Measurements from ENCODE around the gene IL1R1. TPM values are rescaled to one million over a fixed set of nuclear protein-coding genes. Genes with fewer than 3 reads are reported as not detected.
A peak's percentile ranks its signal among the peaks of the same experiment; 100 is the strongest.

IL1R1 gene
- polyA plus RNA-seq, 3 donors, result 1.8 to 2.7 (median 2.6) TPM

DNA sequence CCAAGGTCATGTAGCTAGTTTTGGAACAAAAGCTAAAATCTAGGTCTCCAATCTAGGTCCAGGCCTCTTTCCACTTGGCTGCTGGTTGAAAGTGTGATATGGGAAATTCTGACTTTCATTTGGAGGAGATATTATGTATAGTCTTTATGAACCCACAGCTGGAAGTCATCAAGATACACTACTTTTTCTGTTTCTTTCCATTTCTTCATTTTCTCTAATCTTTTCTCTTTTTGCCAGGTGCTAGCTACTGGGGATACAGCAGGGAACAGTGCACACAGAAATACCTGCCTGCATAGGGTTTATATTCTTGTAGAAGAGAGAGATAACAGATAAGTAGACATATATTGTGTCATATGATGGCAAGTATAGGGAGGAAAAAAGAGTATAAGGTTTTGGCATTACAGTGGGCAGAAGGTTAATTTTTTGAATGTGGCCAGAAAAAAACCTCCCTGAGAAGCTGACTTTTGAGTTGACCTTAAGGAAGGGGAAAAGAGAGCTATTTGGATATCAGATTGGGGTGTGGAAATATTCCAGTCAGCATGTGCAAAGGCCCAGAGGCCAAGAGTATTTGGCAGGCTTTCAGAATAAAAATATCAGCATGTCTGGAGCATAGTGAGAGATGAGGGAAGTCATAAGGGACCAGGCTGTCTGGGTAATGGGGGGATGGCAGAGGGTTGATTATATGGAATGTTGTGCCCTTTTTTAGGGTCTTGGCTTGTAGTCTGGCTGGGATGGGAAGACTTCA lies 15.6 kb downstream of the IL1R1 start:
- Mint-ChIP-seq H3K27me3 (ENCODE audit: low read depth in 3 of 3) (no peaks in the 10 kb centered on the region), H3K36me3 (peaks cover 25 to 27% of the 10 kb centered on the region in 2 donors), H3K4me3 (no peak overlapping the region), H3K9me3 (peaks cover 4 to 13% (median 6%) of the 10 kb centered on the region in 7 donors), H3K27ac (no peak overlapping the region), H3K4me1 (peaks cover 24% of the 10 kb centered on the region)
- no peak overlapping the region for H3K27ac ChIP-seq (ENCODE audit: low read depth in 1 of 2, low read length in 2 of 2)
- H3K9me3 ChIP-seq (replicated peaks in 1 of 2; ENCODE audit: control insufficient read depth in 1 of 2, insufficient read depth in 1 of 2, low read length in 2 of 2), result no peaks in the 10 kb centered on the region
- no peak overlapping the region for H3K4me3 ChIP-seq (replicated peaks in 1 of 3; ENCODE audit: low read depth in 2 of 3, low read length in 3 of 3)
- no peak overlapping the region for H3K9ac ChIP-seq (ENCODE audit: insufficient read depth, low read length, poor library complexity, severe bottlenecking)
- intact Hi-C loops (cut with micrococcal nuclease), result no loop called here
- H3K36me3 ChIP-seq (replicated peaks in 1 of 2; ENCODE audit: control insufficient read depth in 1 of 2, insufficient read depth in 2 of 2, low read length in 2 of 2), result no peaks in the 10 kb centered on the region
- no peaks in the 10 kb centered on the region for H3K27me3 ChIP-seq (ENCODE audit: control insufficient read depth in 2 of 2, insufficient read depth in 2 of 2, low read length in 2 of 2)
- DNase-seq, result no peak
- TF ChIP-seq, protein P1, sequence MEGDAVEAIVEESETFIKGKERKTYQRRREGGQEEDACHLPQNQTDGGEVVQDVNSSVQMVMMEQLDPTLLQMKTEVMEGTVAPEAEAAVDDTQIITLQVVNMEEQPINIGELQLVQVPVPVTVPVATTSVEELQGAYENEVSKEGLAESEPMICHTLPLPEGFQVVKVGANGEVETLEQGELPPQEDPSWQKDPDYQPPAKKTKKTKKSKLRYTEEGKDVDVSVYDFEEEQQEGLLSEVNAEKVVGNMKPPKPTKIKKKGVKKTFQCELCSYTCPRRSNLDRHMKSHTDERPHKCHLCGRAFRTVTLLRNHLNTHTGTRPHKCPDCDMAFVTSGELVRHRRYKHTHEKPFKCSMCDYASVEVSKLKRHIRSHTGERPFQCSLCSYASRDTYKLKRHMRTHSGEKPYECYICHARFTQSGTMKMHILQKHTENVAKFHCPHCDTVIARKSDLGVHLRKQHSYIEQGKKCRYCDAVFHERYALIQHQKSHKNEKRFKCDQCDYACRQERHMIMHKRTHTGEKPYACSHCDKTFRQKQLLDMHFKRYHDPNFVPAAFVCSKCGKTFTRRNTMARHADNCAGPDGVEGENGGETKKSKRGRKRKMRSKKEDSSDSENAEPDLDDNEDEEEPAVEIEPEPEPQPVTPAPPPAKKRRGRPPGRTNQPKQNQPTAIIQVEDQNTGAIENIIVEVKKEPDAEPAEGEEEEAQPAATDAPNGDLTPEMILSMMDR (IDR thresholded peaks at IDR 0.05), result no peak
- no peaks in the 10 kb centered on the region for H4K20me1 ChIP-seq (ENCODE audit: insufficient read depth, low read length)
- H3K4me2 ChIP-seq (replicated peaks; ENCODE audit: extremely low read depth, low read length, poor library complexity, severe bottlenecking), result no peak overlapping the region
- no peak overlapping the region for H2AFZ ChIP-seq (ENCODE audit: insufficient read depth, low read depth, low read length, poor library complexity, severe bottlenecking)
- peaks cover 15 to 17% of the 10 kb centered on the region in 2 donors for H3K4me1 ChIP-seq (ENCODE audit: control insufficient read depth in 1 of 2, insufficient read depth in 2 of 2, low read length in 2 of 2)
- H3K79me2 ChIP-seq (ENCODE audit: insufficient read depth, low read length), result no peaks in the 10 kb centered on the region

DNA sequence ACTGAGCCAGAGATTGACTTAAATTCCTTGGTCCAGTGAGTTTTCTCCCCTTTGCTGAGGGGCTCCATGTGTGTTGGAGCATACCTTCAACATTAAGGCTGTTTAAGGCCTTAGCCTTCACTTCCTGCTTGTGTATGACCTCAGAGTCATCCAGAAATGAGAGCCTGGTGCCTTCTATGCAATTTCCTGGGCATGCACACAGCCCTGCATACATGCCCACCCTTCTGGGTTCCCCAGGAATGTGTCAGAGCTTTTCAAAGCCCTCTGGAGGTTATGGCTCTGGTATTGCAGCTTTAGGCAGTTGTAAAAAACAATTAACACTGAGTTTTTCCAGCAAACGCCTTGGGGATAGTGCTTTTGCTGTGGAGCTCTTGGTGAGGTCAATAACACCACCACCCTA lies 16.7 kb downstream of the IL1R1 start:
- no peaks in the 10 kb centered on the region for H3K27me3 Mint-ChIP-seq (ENCODE audit: low read depth in 3 of 3)

More for the DNA sequence above, 16.7 kb downstream of the IL1R1 start:
- Mint-ChIP-seq H3K27ac (no peak overlapping the region), H3K9me3 (peaks cover 0 to 7% (median 0%) of the 10 kb centered on the region in 7 donors), H3K4me1 (peaks cover 24% of the 10 kb centered on the region), H3K4me3 (no peak overlapping the region), H3K36me3 (peaks cover 16 to 17% of the 10 kb centered on the region in 2 donors)
- peak in 2 of 3 donors; percentile 23 to 62 for DNase-seq
- no peak overlapping the region for H3K4me3 ChIP-seq (replicated peaks in 1 of 3; ENCODE audit: low read depth in 2 of 3, low read length in 3 of 3)
- no peak overlapping the region for H2AFZ ChIP-seq (ENCODE audit: insufficient read depth, low read depth, low read length, poor library complexity, severe bottlenecking)
- no peaks in the 10 kb centered on the region for H3K36me3 ChIP-seq (replicated peaks in 1 of 2; ENCODE audit: control insufficient read depth in 1 of 2, insufficient read depth in 2 of 2, low read length in 2 of 2)
- intact Hi-C loops (cut with micrococcal nuclease), result no loop called here
- no peaks in the 10 kb centered on the region for H3K9me3 ChIP-seq (replicated peaks in 1 of 2; ENCODE audit: control insufficient read depth in 1 of 2, insufficient read depth in 1 of 2, low read length in 2 of 2)
- H3K27me3 ChIP-seq (ENCODE audit: control insufficient read depth in 2 of 2, insufficient read depth in 2 of 2, low read length in 2 of 2), result no peaks in the 10 kb centered on the region
- H3K27ac ChIP-seq (ENCODE audit: low read depth in 1 of 2, low read length in 2 of 2), result no peak overlapping the region
- no peak overlapping the region for H3K4me2 ChIP-seq (replicated peaks; ENCODE audit: extremely low read depth, low read length, poor library complexity, severe bottlenecking)
- H3K9ac ChIP-seq (ENCODE audit: insufficient read depth, low read length, poor library complexity, severe bottlenecking), result no peak overlapping the region
- no peaks in the 10 kb centered on the region for H3K79me2 ChIP-seq (ENCODE audit: insufficient read depth, low read length)
- peaks cover 15 to 17% of the 10 kb centered on the region in 2 donors for H3K4me1 ChIP-seq (ENCODE audit: control insufficient read depth in 1 of 2, insufficient read depth in 2 of 2, low read length in 2 of 2)
- H4K20me1 ChIP-seq (ENCODE audit: insufficient read depth, low read length), result no peaks in the 10 kb centered on the region
- TF ChIP-seq, protein P1 (IDR thresholded peaks at IDR 0.05), result peak; percentile 17
- no CpG with 5 or more reads among the region's 1 CpG for WGBS (ENCODE audit: insufficient coverage)

All from CD14-positive monocyte (primary cell).